ENCODE results near the gene ZNF653.
"Not testable (repeated sequence)": the region's sequence is repeated elsewhere in the genome, so short reads cannot be mapped to it uniquely, and the experiment has no call there.

Gene ZNF653

GRCh38 chr19:11453468-11454341, 51.9 kb downstream of the ZNF653 start:
- FAIRE-seq, result no peak

GRCh38 chr19:11452620-11453310, 52.9 kb downstream of the ZNF653 start:
- no peak for FAIRE-seq

GRCh38 chr19:11451871-11452619, 53.6 kb downstream of the ZNF653 start:
- FAIRE-seq, result peak; percentile 35

DNA sequence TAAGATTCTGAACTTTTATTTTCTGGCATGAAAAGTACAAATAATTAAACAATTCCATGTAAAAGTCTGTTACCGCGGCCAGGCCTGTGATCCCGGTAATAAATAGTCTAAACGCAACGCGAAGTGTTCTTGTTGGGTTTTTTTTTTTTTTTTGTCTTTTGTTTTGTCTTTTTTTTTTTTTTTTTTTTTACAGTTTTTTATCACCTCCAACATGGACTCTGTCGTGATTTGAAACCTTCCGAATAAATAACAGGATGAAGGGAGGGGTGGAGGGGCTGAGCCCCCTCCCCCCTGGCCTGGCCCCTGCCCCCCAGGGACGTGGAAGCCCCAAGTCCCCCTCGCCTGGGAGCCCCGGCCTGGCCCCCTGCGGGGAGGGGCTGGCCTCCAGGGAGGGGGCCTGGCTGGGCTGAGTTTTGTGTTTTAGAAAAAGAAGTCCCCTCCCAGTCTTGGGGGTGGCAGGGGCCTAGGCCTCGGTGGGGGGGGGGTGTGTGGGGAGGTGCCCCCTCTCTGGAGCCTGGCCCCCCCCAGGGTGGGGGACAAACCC, 54.2 kb downstream of the ZNF653 start:
- peak; percentile 82 for FAIRE-seq

DNA sequence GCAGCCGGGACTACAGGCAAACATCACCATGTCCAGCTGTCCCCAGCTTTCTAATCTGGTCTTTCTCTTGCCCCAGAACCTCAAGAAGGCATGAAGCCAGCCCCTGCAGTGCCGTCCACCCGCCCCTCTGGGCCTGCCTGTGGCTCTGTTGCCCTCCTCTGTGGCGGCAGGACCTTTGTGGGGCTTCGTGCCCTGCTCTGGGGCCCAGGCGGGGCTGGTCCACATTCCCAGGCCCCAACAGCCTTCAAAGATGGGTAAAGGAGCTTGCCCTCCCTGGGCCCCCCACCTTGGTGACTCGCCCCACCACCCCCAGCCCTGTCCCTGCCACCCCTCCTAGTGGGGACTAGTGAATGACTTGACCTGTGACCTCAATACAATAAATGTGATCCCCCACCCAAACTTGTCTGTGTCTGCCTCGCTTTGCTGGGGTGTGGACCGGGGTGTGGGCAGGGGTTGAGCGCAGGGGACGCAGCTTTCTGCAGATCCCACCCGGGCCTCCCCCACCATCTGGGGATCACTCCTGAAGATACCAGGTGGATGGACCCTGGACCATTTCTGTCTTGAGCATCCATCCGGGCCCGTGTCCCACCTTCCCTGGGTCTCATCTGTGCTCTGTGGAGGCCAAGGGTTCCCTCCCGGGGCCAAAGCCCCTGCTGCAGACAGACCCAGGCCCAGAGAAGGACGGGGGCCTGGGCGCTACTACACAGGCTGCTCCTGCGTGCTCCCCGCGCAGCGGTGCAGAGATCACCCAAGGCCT, 54.9 kb downstream of the ZNF653 start:
- no peak for FAIRE-seq

DNA sequence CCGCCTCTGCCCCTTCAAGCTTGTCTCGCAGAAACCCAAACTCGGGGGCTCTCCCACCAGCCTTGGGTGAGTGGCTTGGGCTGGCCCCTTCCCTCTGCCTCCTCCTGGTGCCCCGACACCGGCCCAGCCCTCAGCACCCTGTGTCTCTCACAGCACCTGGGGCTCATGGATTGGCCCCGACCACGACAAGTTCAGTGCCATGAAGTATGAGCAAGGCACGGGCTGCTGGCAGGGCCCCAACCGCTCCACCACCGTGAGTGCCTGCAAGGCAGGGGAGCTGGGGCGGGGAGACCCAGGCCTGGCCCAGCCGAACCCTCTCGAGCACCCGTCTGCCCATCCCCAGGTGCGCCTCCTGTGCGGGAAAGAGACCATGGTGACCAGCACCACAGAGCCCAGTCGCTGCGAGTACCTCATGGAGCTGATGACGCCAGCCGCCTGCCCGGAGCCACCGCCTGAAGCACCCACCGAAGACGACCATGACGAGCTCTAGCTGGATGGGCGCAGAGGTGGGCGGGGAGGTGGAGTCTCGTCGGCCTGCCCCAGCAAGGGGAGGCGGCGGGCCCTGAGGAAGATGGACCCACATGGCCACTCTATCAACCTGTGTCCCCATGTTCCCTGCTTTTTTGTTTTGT, 56.6 kb downstream of the ZNF653 start:
- FAIRE-seq, result no peak

GRCh38 chr19:11448410-11448809, 57.2 kb downstream of the ZNF653 start:
- FAIRE-seq, result no peak

DNA sequence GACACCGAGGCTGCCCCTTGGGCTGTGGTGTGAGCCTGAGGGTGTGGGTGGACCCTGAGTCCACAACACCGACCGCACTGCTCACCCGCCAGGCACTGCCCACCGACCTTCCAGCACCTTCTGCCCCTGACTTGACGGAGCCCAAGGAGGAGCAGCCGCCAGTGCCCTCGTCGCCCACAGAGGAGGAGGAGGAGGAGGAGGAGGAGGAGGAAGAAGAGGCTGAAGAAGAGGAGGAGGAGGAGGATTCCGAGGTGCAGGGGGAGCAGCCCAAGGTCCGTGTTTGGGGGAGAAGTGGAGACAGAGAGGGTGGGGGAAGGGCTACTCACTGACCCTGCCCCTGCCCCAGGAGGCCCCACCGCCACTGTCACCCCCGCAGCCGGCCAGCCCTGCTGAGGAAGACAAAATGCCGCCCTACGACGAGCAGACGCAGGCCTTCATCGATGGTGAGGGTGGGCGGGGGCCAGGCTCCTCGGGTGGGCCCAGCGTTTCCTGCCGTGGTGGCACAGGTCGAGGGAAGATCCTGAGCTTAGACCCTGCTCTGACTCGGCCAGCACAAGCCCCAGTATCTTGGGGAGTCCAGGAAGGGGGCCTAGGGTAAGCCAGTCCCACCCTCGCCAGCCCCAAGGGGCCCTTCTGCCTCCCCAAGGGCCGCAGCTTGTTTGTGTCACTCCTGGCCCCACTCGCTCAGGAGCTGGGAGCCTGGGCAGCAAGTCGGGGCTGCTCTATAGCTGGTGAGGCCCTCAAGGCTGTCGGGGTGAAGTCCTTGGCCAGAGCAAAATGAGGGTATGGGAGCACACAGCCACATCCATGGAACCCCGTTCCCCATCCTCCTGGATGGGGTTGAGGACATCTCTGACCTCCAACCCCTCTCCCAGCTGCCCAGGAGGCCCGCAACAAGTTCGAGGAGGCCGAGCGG, 58.0 kb downstream of the ZNF653 start:
- no peak for FAIRE-seq

- FAIRE-seq, result no peak
Observed at GRCh38 chr19:11446652-11447301, 58.9 kb downstream of the ZNF653 start.

- FAIRE-seq, result no peak
Observed at GRCh38 chr19:11446271-11446651, 59.4 kb downstream of the ZNF653 start.

DNA sequence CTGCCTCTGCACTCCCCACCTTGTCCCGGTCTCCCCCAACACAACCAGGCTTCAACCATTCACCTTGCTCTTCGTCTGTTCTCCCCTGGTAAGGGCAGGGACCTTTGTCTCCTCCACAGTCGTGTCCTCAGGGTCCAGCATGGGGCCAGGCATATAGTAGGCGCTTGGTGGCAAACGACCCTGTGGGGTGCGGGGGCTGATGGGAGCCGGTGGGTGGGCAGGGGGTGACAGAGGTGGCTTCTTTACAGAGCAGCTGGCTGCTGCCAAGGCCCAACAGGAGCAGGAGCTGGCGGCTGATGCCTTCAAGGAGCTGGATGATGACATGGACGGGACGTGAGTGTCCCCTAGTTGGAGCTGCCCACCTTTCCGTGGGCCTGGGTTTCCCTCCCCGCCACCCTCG, 60.5 kb downstream of the ZNF653 start:
- FAIRE-seq, result no peak

GRCh38 chr19:11444059-11444458, 61.6 kb downstream of the ZNF653 start:
- FAIRE-seq, result no peak

DNA sequence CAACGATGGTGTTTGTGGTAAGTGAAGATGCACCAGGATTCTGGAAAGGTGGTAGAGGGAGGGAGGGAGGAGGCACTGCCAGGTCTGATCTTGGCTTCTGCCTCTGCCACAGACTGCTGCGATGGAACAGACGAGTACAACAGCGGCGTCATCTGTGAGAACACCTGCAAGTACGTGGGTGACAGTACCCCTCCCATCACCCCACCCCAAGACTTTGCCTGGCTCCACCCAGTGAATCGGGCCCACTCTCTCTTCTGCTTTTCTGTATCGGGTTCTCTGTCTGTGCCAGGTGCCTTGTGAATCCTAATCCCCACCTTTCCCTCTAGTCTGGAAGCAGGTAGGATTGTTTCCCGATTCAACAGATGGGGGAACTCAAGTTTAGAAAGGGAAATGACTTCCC, 67.7 kb downstream of the ZNF653 start:
- no peak for FAIRE-seq

- FAIRE-seq, result no peak
Observed at GRCh38 chr19:11435833-11436313, 69.8 kb downstream of the ZNF653 start.

- FAIRE-seq, result peak; percentile 100
Observed at GRCh38 chr19:11435057-11435832, 70.4 kb downstream of the ZNF653 start, which contains the start of the genes ODAD3 and PRKCSH. TSS of gene ODAD3 (minus strand) at chr19:11435121. CDS start at chr19:11435016, 105 bp downstream. TSS of gene PRKCSH (plus strand) at chr19:11435635. CDS start at chr19:11436118, 483 bp downstream.

DNA sequence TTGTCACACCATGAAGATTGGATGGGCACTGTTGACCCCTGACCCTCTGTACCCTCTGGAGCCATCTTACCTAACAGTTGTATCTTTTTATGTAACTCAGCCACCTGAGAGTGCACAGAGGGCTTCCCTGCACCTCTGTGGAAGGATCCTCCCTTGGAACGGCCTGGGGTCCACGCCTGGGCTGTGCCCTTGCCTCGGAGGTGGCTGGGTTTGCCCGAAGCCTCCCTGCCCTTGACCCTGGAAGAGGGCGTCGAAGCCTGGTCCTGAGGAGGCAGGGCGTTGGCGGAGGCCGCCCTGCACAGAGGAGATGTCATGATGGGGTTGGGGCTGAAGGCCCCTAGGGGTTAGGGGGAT, 71.0 kb downstream of the ZNF653 start:
- FAIRE-seq, result no peak

- FAIRE-seq, result not testable (repeated sequence)
Observed at GRCh38 chr19:11433526-11433925, 72.1 kb downstream of the ZNF653 start.
